ENCODE results near the gene RASSF7. TPM values are rescaled to one million over a fixed set of nuclear protein-coding genes. Genes with fewer than 3 reads are reported as not detected.

RASSF7 gene
- total and polyA plus RNA-seq, 8 donors, result 16.7 to 330 (median 94.9) TPM

DNA sequence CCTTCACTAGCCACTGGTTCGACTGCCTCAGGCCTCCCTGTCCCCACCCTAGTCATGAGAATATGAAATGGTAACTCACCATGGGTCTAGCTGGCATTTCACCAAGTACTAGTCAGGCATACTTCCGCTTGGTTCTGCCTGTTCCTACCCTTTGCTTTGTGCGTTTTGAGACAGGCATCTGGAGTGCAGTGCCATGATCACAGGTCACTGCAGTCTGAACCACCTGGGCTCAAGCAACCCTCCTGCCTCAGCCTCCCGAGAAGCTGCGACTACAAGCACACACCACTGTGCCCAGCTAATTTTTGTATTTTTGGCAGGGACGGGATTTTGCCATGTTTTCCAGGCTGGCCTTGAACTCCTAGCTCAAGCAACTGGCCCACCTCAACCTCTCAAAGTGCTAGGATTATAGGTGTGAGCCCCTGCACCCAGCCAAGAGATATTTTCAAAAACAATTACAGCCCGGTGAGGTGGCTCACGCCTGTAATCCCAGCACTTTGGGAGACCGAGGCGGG, 39.5 kb upstream of the RASSF7 start:
- Histone ChIP-seq H3K4me3 (no peak overlapping the region), H3K27ac (no peak overlapping the region), H3K9me3 (peaks cover 0 to 10% (median 7%) of the 10 kb centered on the region in 4 donors), H3K27me3 (no peaks in the 10 kb centered on the region), H3K4me1 (peaks cover 0 to 16% (median 12%) of the 10 kb centered on the region in 4 donors), H3K36me3 (no peaks in the 10 kb centered on the region)
- 87 to 93% (median 92%) methylated on average over 8 to 10 of the region's 10 CpGs for WGBS, 5 donors
- intact Hi-C loops (cut with DNase I; ENCODE audit: low total_unique reads), result loop anchor here (5.0 kb wide), 1 partner anchor 51 kb away; no protein-coding TSS in a partner anchor
- no peak for DNase-seq
- no peak for TF ChIP-seq EP300 (IDR thresholded peaks at IDR 0.05)
- no peak for TF ChIP-seq POLR2A (IDR thresholded peaks at IDR 0.05)
- TF ChIP-seq, protein P1, sequence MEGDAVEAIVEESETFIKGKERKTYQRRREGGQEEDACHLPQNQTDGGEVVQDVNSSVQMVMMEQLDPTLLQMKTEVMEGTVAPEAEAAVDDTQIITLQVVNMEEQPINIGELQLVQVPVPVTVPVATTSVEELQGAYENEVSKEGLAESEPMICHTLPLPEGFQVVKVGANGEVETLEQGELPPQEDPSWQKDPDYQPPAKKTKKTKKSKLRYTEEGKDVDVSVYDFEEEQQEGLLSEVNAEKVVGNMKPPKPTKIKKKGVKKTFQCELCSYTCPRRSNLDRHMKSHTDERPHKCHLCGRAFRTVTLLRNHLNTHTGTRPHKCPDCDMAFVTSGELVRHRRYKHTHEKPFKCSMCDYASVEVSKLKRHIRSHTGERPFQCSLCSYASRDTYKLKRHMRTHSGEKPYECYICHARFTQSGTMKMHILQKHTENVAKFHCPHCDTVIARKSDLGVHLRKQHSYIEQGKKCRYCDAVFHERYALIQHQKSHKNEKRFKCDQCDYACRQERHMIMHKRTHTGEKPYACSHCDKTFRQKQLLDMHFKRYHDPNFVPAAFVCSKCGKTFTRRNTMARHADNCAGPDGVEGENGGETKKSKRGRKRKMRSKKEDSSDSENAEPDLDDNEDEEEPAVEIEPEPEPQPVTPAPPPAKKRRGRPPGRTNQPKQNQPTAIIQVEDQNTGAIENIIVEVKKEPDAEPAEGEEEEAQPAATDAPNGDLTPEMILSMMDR (IDR thresholded peaks at IDR 0.05), result no peak
- TF ChIP-seq POLR2AphosphoS5 (IDR thresholded peaks at IDR 0.05), result no peak

DNA sequence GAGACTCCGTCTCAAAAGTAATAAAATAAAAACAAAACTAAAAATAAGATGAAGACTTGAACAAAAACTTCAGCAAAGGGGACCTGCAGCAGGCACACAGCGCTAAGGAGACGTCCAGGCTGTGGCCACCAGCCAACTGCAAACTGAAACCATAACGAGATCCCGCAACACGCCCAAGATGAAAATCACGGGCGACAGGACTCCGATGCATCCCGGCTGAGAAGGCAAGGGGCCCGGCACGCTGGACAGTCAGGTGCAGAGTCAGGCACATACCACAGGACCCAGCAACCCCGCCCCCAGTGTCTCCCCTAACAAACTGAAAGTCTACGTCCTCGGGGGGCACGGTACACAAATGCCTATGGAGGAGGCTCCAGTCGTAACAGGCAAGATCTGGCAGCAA, 34.6 kb upstream of the RASSF7 start:
- no peak for DNase-seq
- Histone ChIP-seq H3K9me3 (no peaks in the 10 kb centered on the region), H3K27me3 (no peaks in the 10 kb centered on the region), H3K4me1 (no peaks in the 10 kb centered on the region), H3K27ac (no peak overlapping the region), H3K36me3 (peaks cover 2 to 11% (median 6%) of the 10 kb centered on the region in 4 donors), H3K4me3 (no peak overlapping the region)
- TF ChIP-seq, protein P1 (IDR thresholded peaks at IDR 0.05), result no peak
- no peak for TF ChIP-seq POLR2AphosphoS5 (IDR thresholded peaks at IDR 0.05)
- no peak for TF ChIP-seq EP300 (IDR thresholded peaks at IDR 0.05)
- TF ChIP-seq POLR2A (IDR thresholded peaks at IDR 0.05), result no peak
- WGBS, 5 donors, result 74 to 83% (median 77%) methylated on average over 10 to 17 of the region's 17 CpGs
- intact Hi-C loops (cut with DNase I; ENCODE audit: low total_unique reads), result no loop called here

DNA sequence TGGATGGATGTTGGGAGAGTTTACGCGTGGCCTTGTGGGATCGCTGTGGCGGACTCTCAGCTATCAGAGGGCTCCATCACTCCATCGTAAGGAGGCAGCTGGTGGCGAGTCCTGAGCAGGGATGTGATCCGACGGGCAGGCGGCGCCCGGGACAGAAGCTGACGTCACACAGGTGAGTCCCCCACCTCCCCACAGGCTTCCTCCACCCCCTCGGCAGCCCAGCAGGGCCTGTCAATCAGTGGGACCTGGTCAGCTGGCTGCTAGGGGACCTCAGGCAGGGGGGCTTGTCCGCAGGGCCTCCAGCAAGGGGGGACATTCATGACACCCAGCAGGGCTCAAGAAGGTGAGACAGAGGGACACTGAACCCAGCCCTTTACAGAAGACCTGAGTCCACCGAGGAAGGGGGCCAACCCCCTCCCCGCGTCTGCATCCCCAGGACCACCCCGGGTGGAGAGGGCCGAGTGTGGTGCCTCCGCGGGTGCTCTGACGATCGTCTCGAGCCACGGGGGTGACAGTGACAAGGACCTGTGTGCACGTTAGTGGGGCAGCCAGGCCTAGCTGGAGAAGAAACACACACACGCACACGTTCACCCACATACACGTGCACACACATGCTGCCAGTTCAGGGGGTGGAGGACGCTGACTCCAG, 32.5 kb upstream of the RASSF7 start:
- intact Hi-C loops (cut with DNase I; ENCODE audit: low total_unique reads), result no loop called here
- Histone ChIP-seq H3K4me3 (no peak overlapping the region), H3K27me3 (no peaks in the 10 kb centered on the region), H3K4me1 (peaks cover 0 to 8% (median 7%) of the 10 kb centered on the region in 4 donors), H3K27ac (no peak overlapping the region), H3K9me3 (no peaks in the 10 kb centered on the region), H3K36me3 (peaks cover 13 to 32% (median 27%) of the 10 kb centered on the region in 4 donors)
- TF ChIP-seq POLR2AphosphoS5 (IDR thresholded peaks at IDR 0.05), result no peak
- TF ChIP-seq, protein P1 (IDR thresholded peaks at IDR 0.05), result no peak
- TF ChIP-seq POLR2A (IDR thresholded peaks at IDR 0.05), result no peak
- TF ChIP-seq EP300 (IDR thresholded peaks at IDR 0.05), result no peak
- WGBS, 5 donors, result 82 to 91% (median 84%) methylated on average over 13 to 30 of the region's 30 CpGs
- peak in 1 of 2 donors; percentile 6 for DNase-seq

GRCh38 chr11:528815-529727, 31.7 kb upstream of the RASSF7 start:
- peak in 1 of 2 donors; percentile 12 for DNase-seq
- Histone ChIP-seq H3K27me3 (no peaks in the 10 kb centered on the region), H3K9me3 (no peaks in the 10 kb centered on the region), H3K36me3 (peaks cover 13 to 36% (median 32%) of the 10 kb centered on the region in 4 donors), H3K27ac (no peak overlapping the region), H3K4me3 (no peak overlapping the region), H3K4me1 (peaks cover 7 to 16% (median 14%) of the 10 kb centered on the region in 4 donors)
- intact Hi-C loops (cut with DNase I; ENCODE audit: low total_unique reads), result no loop called here
- WGBS, 5 donors, result 67 to 76% (median 74%) methylated on average over 18 to 29 of the region's 29 CpGs
- TF ChIP-seq, protein P1 (IDR thresholded peaks at IDR 0.05), result no peak
- no peak for TF ChIP-seq POLR2A (IDR thresholded peaks at IDR 0.05)
- no peak for TF ChIP-seq EP300 (IDR thresholded peaks at IDR 0.05)
- TF ChIP-seq POLR2AphosphoS5 (IDR thresholded peaks at IDR 0.05), result no peak
